ENCODE data around the gene CENPW. TPM values are rescaled to one million over a fixed set of nuclear protein-coding genes. Genes with fewer than 3 reads are reported as not detected.

Gene CENPW
- total RNA-seq, 2 experiments from 2014 or later: 22.1 to 76.9 TPM

GRCh38 chr6:126367849-126368248 lies 27.9 kb downstream of the CENPW start:
- no peaks in the 10 kb centered on the region for H3K9me2 ChIP-seq (ENCODE audit: insufficient read depth, low read length)
- ChIA-PET CTCF (ENCODE audit: unreplicated experiment) (no interaction called here), POLR2A (interaction anchor here (0.8 to 1.3 kb wide), 2 partner anchors 22 to 28 kb away, joined by 3 read pairs; partner anchors contain the start of gene CENPW)
- H3K4me1 ChIP-seq (ENCODE audit: insufficient read depth, low read length, poor library complexity, severe bottlenecking): no peaks in the 10 kb centered on the region
- no peaks in the 10 kb centered on the region for H3K36me3 ChIP-seq (ENCODE audit: insufficient read depth, low read length)
- H2AFZ ChIP-seq (ENCODE audit: low read length): no peak overlapping the region
- no peak for DNase-seq (ENCODE audit: low spot score)
- H3K27ac ChIP-seq (ENCODE audit: low read depth, low read length, poor library complexity, severe bottlenecking): no peak overlapping the region
- H4K20me1 ChIP-seq (ENCODE audit: insufficient read depth, low read length): no peaks in the 10 kb centered on the region
- TF ChIP-seq EZH2phosphoT487 (IDR thresholded peaks at IDR 0.05; ENCODE audit: borderline replicate concordance, low read depth, low read length): no peak
- no peak for TF ChIP-seq CTCF (conservative IDR thresholded peaks at IDR 0.05; ENCODE audit: low read length)
- no peak overlapping the region for H3K4me2 ChIP-seq (ENCODE audit: low read length)
- H3K9me3 ChIP-seq (ENCODE audit: low read length): no peaks in the 10 kb centered on the region
- no peak overlapping the region for H3K4me3 ChIP-seq (ENCODE audit: low read depth, low read length, poor library complexity, severe bottlenecking)
- BruUV-seq (replicated peaks): no TSS peak
- intact Hi-C loops (cut with micrococcal nuclease; ENCODE audit: unreplicated experiment): no loop called here
- H3K79me2 ChIP-seq (ENCODE audit: insufficient read depth, low read depth, low read length): no peaks in the 10 kb centered on the region

- no peak for DNase-seq (ENCODE audit: low spot score)
- POLR2A ChIA-PET: no interaction called here
- intact Hi-C loops (cut with micrococcal nuclease; ENCODE audit: unreplicated experiment): no loop called here
These were observed 32.7 kb downstream of the CENPW start for GRCh38 chr6:126372626-126373025.

More at GRCh38 chr6:126372626-126373025, 32.7 kb downstream of the CENPW start:
- CTCF ChIA-PET (ENCODE audit: unreplicated experiment): no interaction called here
- no peak overlapping the region for H3K27ac ChIP-seq (ENCODE audit: low read depth, low read length, poor library complexity, severe bottlenecking)
- no peaks in the 10 kb centered on the region for H3K9me3 ChIP-seq (ENCODE audit: low read length)
- no peak overlapping the region for H3K4me2 ChIP-seq (ENCODE audit: low read length)
- H3K79me2 ChIP-seq (ENCODE audit: insufficient read depth, low read depth, low read length): no peaks in the 10 kb centered on the region
- no peak overlapping the region for H3K4me3 ChIP-seq (ENCODE audit: low read depth, low read length, poor library complexity, severe bottlenecking)
- no TSS peak for BruUV-seq (replicated peaks)
- H3K36me3 ChIP-seq (ENCODE audit: insufficient read depth, low read length): no peaks in the 10 kb centered on the region
- H3K9me2 ChIP-seq (ENCODE audit: insufficient read depth, low read length): no peaks in the 10 kb centered on the region
- no peaks in the 10 kb centered on the region for H3K4me1 ChIP-seq (ENCODE audit: insufficient read depth, low read length, poor library complexity, severe bottlenecking)
- no peak for TF ChIP-seq EZH2phosphoT487 (IDR thresholded peaks at IDR 0.05; ENCODE audit: borderline replicate concordance, low read depth, low read length)
- TF ChIP-seq CTCF (conservative IDR thresholded peaks at IDR 0.05; ENCODE audit: low read length): no peak
- H4K20me1 ChIP-seq (ENCODE audit: insufficient read depth, low read length): no peaks in the 10 kb centered on the region
- no peak overlapping the region for H2AFZ ChIP-seq (ENCODE audit: low read length)

All from OCI-LY7 (cell line).